Skeletal muscle cell (primary cell): Measurements from ENCODE around the gene RFNG.
"Not testable (repeated sequence)": the region's sequence is repeated elsewhere in the genome, so short reads cannot be mapped to it uniquely, and the experiment has no call there.

Experiments used
- DNase-seq: peaks from one replicate; pipeline ENCODE4 v3.0.0-alpha.2; 2010; ENCODE audit warnings: low read depth
- H3K4me3 ChIP-seq: 2 replicates; pipeline ENCODE4 v1.5.1; 2011; ENCODE audit warnings: low read depth, mild to moderate bottlenecking, control low read depth, low read length, moderate library complexity

Gene RFNG

GRCh38 chr17:82049521-82049971, 2.1 kb downstream of the RFNG start:
- DNase-seq: no peak
- no peak overlapping the region for H3K4me3 ChIP-seq

DNA sequence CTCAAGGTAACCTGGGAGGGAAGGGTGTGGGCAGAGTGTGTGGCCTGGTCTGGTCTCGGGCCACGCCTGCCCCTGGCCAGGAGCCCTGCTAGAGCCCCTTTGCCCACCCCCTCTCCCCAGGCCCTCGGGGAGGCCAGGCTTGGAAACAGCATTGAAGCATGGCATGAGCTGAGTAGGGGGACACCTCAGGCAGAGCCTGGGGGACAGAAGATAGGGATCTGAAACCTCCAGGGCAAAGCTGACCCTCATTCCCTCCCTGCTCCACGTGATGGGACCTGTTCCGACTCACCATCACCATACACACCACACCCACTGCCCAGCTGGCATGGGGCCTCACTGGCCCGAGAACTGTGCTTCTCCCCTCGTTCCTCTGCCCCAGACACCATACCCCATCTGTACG, 2.5 kb downstream of the RFNG start:
- H3K4me3 ChIP-seq: no peak overlapping the region
- no peak for DNase-seq

DNA sequence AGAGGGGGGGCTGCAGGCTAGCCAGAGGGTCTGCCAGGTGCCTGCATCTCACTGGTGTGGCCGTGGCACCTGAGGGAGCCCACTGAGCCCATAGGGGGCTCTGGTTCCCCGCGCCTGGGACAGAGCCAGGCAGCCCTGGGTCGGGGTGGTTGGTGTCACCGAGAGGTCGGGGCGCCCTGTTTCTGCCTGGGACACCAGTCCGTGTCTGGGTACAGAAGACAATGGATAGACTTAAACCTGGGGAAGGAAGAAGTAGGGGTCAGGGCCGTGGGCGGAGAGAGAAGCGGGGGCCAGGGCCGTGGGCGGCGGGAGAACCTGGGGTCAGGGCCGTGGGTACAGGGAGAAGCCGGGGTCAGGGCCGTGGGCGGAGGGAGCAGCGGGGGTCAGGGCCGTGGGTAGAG, 3.0 kb downstream of the RFNG start:
- DNase-seq: no peak
- H3K4me3 ChIP-seq: no peak overlapping the region

- no peak for DNase-seq
- no peak overlapping the region for H3K4me3 ChIP-seq
Measured at GRCh38 chr17:82047914-82048570, 3.6 kb downstream of the RFNG start.

DNA sequence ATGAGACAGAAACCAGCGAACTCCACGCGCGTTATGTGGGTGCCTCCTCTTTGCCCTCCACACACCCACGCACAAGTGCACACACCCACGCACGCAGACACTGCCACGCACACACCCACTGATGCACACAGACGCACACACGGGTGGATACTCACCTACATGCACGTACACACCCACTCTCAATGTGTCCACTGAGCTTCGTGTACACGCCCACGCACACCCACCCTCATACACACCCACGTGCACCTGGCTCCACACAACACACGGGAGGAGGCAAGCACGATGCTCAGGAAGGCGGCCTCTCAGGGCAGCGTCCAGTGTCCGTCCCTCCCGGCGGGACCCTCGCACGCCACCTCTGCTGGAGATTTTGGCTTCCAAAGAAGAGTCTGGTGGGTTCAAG, 4.2 kb downstream of the RFNG start:
- H3K4me3 ChIP-seq: no peak overlapping the region
- DNase-seq: no peak

DNA sequence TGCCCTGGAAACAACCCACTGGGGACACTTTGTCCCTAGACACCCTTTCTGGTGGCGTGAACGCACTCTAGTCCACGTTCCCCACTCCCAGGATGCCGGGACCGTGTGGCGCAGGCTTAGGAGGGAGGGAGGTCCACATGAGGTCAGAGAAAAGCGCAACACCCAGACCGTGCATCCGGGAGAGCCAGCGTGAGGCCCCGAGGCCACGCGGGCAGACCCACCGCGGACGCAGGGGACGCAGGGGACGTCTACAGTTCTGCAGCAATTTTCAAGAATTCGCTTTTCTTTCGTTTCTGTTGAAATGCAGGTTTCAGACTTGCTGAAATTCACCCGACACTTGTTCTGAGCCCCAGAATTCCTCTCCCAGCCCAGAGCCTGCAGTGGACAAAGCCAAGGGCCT, 4.7 kb downstream of the RFNG start:
- no peak overlapping the region for H3K4me3 ChIP-seq
- no peak for DNase-seq

- no peak overlapping the region for H3K4me3 ChIP-seq
- no peak for DNase-seq
Measured at GRCh38 chr17:82045936-82046484, 5.6 kb downstream of the RFNG start.

GRCh38 chr17:82043507-82043906, 8.1 kb downstream of the RFNG start:
- no peak overlapping the region for H3K4me3 ChIP-seq
- no peak for DNase-seq

GRCh38 chr17:82042649-82043048, 9.0 kb downstream of the RFNG start:
- DNase-seq: no peak
- H3K4me3 ChIP-seq: no peak overlapping the region

DNA sequence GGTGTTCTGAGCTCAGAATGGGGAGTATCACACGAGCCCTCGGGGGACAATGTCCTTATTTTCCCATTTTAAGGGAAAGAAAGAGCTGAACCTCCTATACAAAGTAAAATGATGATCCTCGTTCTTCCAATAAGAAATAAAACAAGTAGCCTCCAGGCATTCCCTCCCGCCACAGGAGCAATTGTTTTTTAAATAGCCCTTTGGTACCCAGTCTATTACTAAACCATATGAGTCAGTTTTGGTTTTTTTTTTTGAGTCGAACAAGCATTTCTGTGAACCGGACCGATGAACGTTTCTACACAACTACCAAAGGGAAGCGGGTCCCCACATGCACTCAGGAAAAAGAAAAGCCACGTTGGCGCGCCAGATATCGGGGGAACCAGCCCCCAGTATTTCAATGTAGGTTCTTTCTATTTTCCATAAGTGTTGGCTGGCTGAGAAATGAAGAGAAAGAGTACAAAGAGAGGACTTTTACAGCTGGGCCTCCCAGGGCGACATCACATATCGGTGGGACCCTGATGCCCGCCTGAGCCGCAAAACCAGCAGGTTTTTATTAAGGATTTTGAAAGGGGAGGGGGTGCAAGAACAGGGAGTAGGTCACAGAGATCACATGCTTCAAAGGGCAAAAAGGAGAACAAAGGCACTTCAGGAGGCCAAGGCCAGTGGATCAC, 10.3 kb downstream of the RFNG start:
- no peak overlapping the region for H3K4me3 ChIP-seq
- DNase-seq: no peak

DNA sequence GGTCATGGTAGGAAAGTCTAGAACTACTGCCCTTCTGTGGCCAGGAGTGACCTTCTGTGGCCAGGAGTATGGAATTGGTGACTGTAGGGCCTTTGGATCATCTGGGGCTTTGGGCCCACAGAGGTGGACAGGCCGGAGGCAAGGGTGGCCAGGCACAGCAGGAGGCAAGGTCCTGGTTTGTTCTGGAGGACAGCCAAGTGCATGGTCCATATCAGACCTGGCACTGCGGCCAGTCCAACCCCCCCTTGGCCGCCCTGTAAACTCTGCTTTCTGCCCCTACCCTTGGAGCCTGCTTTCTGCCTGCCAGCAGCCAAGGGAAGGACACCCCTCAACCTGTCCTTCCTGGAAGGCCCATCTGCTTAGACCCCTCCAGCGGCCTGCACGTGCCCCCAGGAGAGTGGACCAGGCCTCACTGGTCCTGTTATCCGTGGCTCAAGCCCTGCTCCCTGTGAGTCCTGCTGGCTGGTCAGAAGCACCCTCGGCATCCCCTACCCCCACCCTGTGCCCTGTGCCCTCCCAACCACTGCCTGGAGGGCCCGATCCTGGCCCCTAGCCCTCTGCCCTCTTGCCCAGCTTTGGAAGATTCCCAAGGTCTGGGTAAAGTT, 11.8 kb downstream of the RFNG start:
- no peak overlapping the region for H3K4me3 ChIP-seq
- DNase-seq: no peak

DNA sequence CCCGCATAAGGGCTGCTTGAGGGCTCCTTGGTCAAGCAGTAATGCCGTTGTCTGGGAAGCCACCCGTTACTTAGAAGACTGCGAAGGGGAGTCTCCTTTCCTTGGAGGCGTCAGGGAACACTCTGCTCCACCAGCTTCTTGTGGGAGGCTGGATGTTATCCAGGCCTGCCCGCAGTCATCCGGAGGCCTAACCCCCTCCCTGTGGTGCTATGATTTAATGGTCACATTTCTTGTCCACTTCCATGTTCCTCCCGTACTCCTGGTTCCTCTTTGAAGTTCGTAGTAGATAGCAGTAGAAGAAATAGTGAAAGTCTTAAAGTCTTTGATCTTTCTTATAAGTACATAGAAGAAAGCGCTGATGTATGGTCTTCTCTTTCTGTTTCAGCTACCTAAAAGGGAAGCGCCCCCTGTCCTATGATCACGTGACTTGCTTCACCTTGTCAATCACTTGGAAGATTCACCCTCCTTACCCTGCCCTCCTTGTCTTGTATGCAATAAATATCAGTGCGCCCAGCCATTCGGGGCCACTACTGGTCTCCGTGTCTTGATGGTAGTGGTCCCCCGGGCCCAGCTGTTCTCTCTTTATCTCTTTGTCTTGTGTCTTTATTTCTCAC, 12.7 kb downstream of the RFNG start:
- DNase-seq, H3K4me3 ChIP-seq: not testable (repeated sequence)

- DNase-seq: no peak
- H3K4me3 ChIP-seq: peak overlapping the region; percentile 67
Measured at GRCh38 chr17:82037889-82038195, 13.8 kb downstream of the RFNG start.

GRCh38 chr17:82037092-82037888, 14.3 kb downstream of the RFNG start, which contains the start of gene DCXR:
Gene DCXR (minus strand): TSS chr17:82037697. CDS start chr17:82037682, 15 bp downstream.
- peak; percentile 83 for DNase-seq
- H3K4me3 ChIP-seq: peak within 1 kb of the TSS; percentile 67

DNA sequence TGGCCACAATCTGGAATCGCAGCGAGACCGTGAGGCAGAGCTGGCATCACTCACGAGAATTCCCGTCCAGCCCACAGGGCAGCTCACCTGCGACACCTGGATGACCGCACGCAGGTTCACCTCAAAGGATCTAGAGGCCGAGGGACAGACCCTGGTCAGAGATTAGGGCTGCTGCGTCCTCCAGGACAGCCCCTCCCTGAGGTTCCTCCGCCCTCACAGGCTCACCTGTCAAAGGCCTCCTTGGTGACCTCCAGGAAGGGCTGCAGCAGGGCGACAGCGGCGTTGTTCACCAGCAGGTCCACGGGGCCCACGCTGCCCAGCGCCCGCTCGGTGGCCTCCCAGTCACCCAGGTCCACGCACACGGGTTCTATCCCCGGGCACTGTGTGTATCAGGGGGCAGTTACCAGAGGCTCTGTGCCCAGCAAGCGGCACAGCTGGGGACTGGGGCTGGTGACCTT, 14.9 kb downstream of the RFNG start:
- peak overlapping the region; percentile 67 for H3K4me3 ChIP-seq
- DNase-seq: no peak

GRCh38 chr17:82035956-82036633, 15.5 kb downstream of the RFNG start:
- peak overlapping the region; percentile 67 for H3K4me3 ChIP-seq
- no peak for DNase-seq

GRCh38 chr17:82035488-82035887, 16.1 kb downstream of the RFNG start:
- no peak for DNase-seq
- H3K4me3 ChIP-seq: no peak overlapping the region

GRCh38 chr17:82034371-82035011, 17.1 kb downstream of the RFNG start:
- H3K4me3 ChIP-seq: no peak overlapping the region
- DNase-seq: no peak
